IMR-90 (cell line): ENCODE data around the gene CD151. TPM values are rescaled to one million over a fixed set of nuclear protein-coding genes. Genes with fewer than 3 reads are reported as not detected.
A peak's percentile ranks its signal among the peaks of the same experiment; 100 is the strongest.

Experiments used
- ATAC-seq: fragments of 200-7000 bp; cut with Tn5 transposase; 2 replicates; pipeline ENCODE4 v1.9.1; 2020; ENCODE audit warnings: low read depth, mild to moderate bottlenecking, moderate library complexity
- BruUV-seq: library from RNA; stranded (reverse); fragments of 400-500 nt; replicated peaks from 2 replicates; lab custom pipeline; 2021; lab: Mats Ljungman, UMichigan
- CTCF ChIA-PET: fragments of 300-600 bp; formaldehyde crosslinking; extraction: SDS; loops from one replicate; lab custom pipeline; 2021; ENCODE audit warnings: antibody characterized with exemption; lab: Yijun Ruan, JAX
- POLR2A ChIA-PET: fragments of 300-600 bp; sonication (Branson Sonifier 250); formaldehyde crosslinking; loops from one replicate; lab custom pipeline; 2022; ENCODE audit warnings: antibody characterized with exemption; ENCODE audit not compliant: unreplicated experiment; lab: Charles Lee
- DNase-seq: peaks from one replicate; pipeline ENCODE4 v3.0.0; 2013
- H2AFZ ChIP-seq: replicated peaks from 2 replicates; pipeline ENCODE3; 2013; ENCODE audit warnings: low read length, mild to moderate bottlenecking; ENCODE audit not compliant: poor library complexity
- H2AK5ac ChIP-seq: 2 replicates; pipeline ENCODE4 v1.6.1; 2013; ENCODE audit warnings: low read depth, low read length, inconsistent platforms
- H2AK9ac ChIP-seq: replicated peaks from 2 replicates; pipeline ENCODE3; 2013; ENCODE audit warnings: mild to moderate bottlenecking, low read depth, low read length, moderate library complexity; ENCODE audit not compliant: poor library complexity
- H2BK120ac ChIP-seq: 2 replicates; pipeline ENCODE4 v1.6.1; 2013; ENCODE audit warnings: low read depth, low read length, inconsistent platforms
- H2BK15ac ChIP-seq: 3 replicates; pipeline ENCODE4 v1.6.1; 2013; ENCODE audit warnings: low read depth, low read length, inconsistent platforms
- H2BK20ac ChIP-seq: 2 replicates; pipeline ENCODE4 v1.6.1; 2013; ENCODE audit warnings: low read depth, mild to moderate bottlenecking, inconsistent platforms, low read length, moderate library complexity
- H2BK5ac ChIP-seq: 2 replicates; pipeline ENCODE4 v1.6.1; 2013; ENCODE audit warnings: mild to moderate bottlenecking, low read depth, low read length, inconsistent platforms; ENCODE audit not compliant: poor library complexity, severe bottlenecking
- H3K14ac ChIP-seq: replicated peaks from 2 replicates; pipeline ENCODE4 v1.6.1; 2013; ENCODE audit warnings: low read depth, low read length, inconsistent platforms
- H3K18ac ChIP-seq: 2 replicates; pipeline ENCODE4 v1.6.1; 2013; ENCODE audit warnings: low read depth, low read length, control low read depth
- H3K23ac ChIP-seq: 2 replicates; pipeline ENCODE4 v1.6.1; 2013; ENCODE audit warnings: low read depth, low read length, inconsistent platforms
- H3K27ac ChIP-seq: 2 replicates; pipeline ENCODE4 v1.5.1; 2013; ENCODE audit warnings: mild to moderate bottlenecking, control low read depth, low read length; ENCODE audit not compliant: insufficient read depth
- H3K27me3 ChIP-seq: 2 replicates; pipeline ENCODE4 v1.6.1; 2013; ENCODE audit warnings: low read length; ENCODE audit not compliant: control insufficient read depth, insufficient read depth
- H3K36me3 ChIP-seq: 2 replicates; pipeline ENCODE4 v1.6.1; 2013; ENCODE audit warnings: low read length, mixed read lengths; ENCODE audit not compliant: control insufficient read depth, insufficient read depth
- H3K4ac ChIP-seq: 2 replicates; pipeline ENCODE4 v1.6.1; 2013; ENCODE audit warnings: low read depth, low read length, inconsistent platforms
- H3K4me1 ChIP-seq: 2 replicates; pipeline ENCODE4 v1.6.1; 2013; ENCODE audit warnings: low read length, mixed read lengths; ENCODE audit not compliant: control insufficient read depth, insufficient read depth
- H3K4me2 ChIP-seq: 2 replicates; pipeline ENCODE4 v1.6.1; 2013; ENCODE audit warnings: low read depth, mild to moderate bottlenecking, control low read depth, low read length, moderate library complexity
- H3K4me3 ChIP-seq: 2 replicates; pipeline ENCODE4 v1.5.1; 2013; ENCODE audit warnings: low read depth, mild to moderate bottlenecking, control low read depth, low read length, moderate library complexity; ENCODE audit not compliant: insufficient read depth
- H3K56ac ChIP-seq: 2 replicates; pipeline ENCODE4 v1.6.1; 2013; ENCODE audit warnings: low read length, inconsistent platforms; ENCODE audit not compliant: insufficient read depth; ENCODE audit errors: extremely low read depth
- H3K79me1 ChIP-seq, 2 experiments: 2 replicates each; pipeline ENCODE4 v1.6.1; 2013; ENCODE audit warnings: low read length in 2 of 2, inconsistent platforms in 1 of 2, low read depth in 1 of 2
- H3K9ac ChIP-seq: 2 replicates; pipeline ENCODE4 v1.6.1; 2013; ENCODE audit warnings: low read depth, low read length, control low read depth
- H3K9me1 ChIP-seq: 2 replicates; pipeline ENCODE4 v1.6.1; 2013; ENCODE audit warnings: low read length, inconsistent platforms; ENCODE audit not compliant: insufficient read depth
- H3K9me3 ChIP-seq: 2 replicates; pipeline ENCODE4 v1.6.1; 2013; ENCODE audit warnings: low read length; ENCODE audit not compliant: control insufficient read depth, insufficient read depth
- H4K20me1 ChIP-seq: 2 replicates; pipeline ENCODE4 v1.6.1; 2013; ENCODE audit warnings: low read length, inconsistent platforms; ENCODE audit not compliant: insufficient read depth
- H4K5ac ChIP-seq: 2 replicates; pipeline ENCODE4 v1.6.1; 2013; ENCODE audit warnings: mild to moderate bottlenecking, low read depth, low read length, control low read depth
- H4K8ac ChIP-seq, 2 experiments: 2 replicates each; pipeline ENCODE4 v1.6.1; 2013; ENCODE audit warnings: low read depth in 2 of 2, low read length in 2 of 2, control low read depth in 1 of 2, inconsistent platforms in 1 of 2
- H4K91ac ChIP-seq: 2 replicates; pipeline ENCODE4 v1.6.1; 2013; ENCODE audit warnings: low read depth, low read length, inconsistent platforms; ENCODE audit not compliant: insufficient read depth
- CEBPB ChIP-seq: IDR thresholded peaks from 2 replicates; pipeline ENCODE4 v1.6.1; 2012; ENCODE audit warnings: low read depth, low read length, improper control_type of control experiment
- ELK1 ChIP-seq: fragments of 150-350 bp; IDR thresholded peaks from 2 replicates; pipeline ENCODE4 v1.6.1; 2016; ENCODE audit warnings: low read depth, mild to moderate bottlenecking, low read length, moderate library complexity, borderline replicate concordance
- FOS ChIP-seq: fragments of 150-350 bp; IDR thresholded peaks from 2 replicates; pipeline ENCODE4 v1.6.1; 2016; ENCODE audit warnings: low read depth, low read length
- MAFK ChIP-seq: IDR thresholded peaks from 2 replicates; pipeline ENCODE4 v1.6.1; 2012; ENCODE audit warnings: low read depth, low read length, improper control_type of control experiment
- MXI1 ChIP-seq: IDR thresholded peaks from 2 replicates; pipeline ENCODE4 v1.6.1; 2012; ENCODE audit warnings: low read depth, mild to moderate bottlenecking, low read length, moderate library complexity, borderline replicate concordance
- RAD21 ChIP-seq: IDR thresholded peaks from 2 replicates; pipeline ENCODE4 v1.6.1; 2012; ENCODE audit warnings: low read length, improper control_type of control experiment
- SMC3 ChIP-seq: fragments of 150-350 bp; IDR thresholded peaks from 2 replicates; pipeline ENCODE4 v1.6.1; 2016; ENCODE audit warnings: low read depth, mild to moderate bottlenecking, antibody characterized with exemption, low read length, moderate library complexity
- WGBS, 2 experiments: methylation state at CpG; one replicate each; pipeline versions ENCODE4 v1.1.5 to v1.1.7; 2013; ENCODE audit warnings: missing lambda C conversion rate in 2 of 2; ENCODE audit not compliant: insufficient read length in 1 of 2; ENCODE audit errors: extremely low coverage in 2 of 2; 5-methylcytosine and 5-hydroxymethylcytosine counted together
- dilution Hi-C: fragments of 300-500 bp; cut with HindIII; formaldehyde crosslinking; loops from one replicate; pipeline ENCODE4 v1.14.3; 2018; ENCODE audit warnings: low sequenced_read_pairs; ENCODE audit not compliant: unreplicated experiment
- in situ Hi-C: fragments of 300-500 bp; cut with MboI; formaldehyde crosslinking; loops from 3 replicates; pipeline ENCODE4 v1.14.3; 2019; ENCODE audit warnings: low sequenced_read_pairs, inconsistent platforms, mixed read lengths
- intact Hi-C: fragments of 100-400 bp; cut with micrococcal nuclease; formaldehyde crosslinking; loops from 2 replicates; pipeline ENCODE4 v1.10.0; 2022
- polyA plus RNA-seq, 3 experiments: library from polyadenylated mRNA; depleted of rRNA; stranded (reverse); fragments of >200 nt; gene quantifications; 2 replicates each; pipeline ENCODE4 v1.2.3, GENCODE V29; 2012; ENCODE audit warnings: low replicate concordance in 1 of 3
- total RNA-seq: library from RNA; depleted of rRNA; stranded (reverse); fragments of >200 nt; gene quantifications from 2 replicates; pipeline ENCODE4 v1.2.3, GENCODE V29; 2012

CD151 gene
- total and polyA plus RNA-seq, 2 of the 4 experiments (the other 2 are of a cell fraction), result 1,150 to 1,267 TPM

- Histone ChIP-seq H3K56ac (no peak overlapping the region), H3K18ac (no peak overlapping the region), H2BK120ac (no peak overlapping the region), H3K79me1 (no peaks in the 10 kb centered on the region), H2BK15ac (no peak overlapping the region), H4K8ac (no peak overlapping the region), H3K14ac (no peak overlapping the region), H3K27ac (no peak overlapping the region), H3K23ac (no peak overlapping the region), H2AK5ac (no peak overlapping the region), H4K5ac (no peak overlapping the region), H3K4me1 (no peaks in the 10 kb centered on the region; the same call in 1 of the 2 replicates), H3K9me1 (no peaks in the 10 kb centered on the region; the same call in 1 of the 2 replicates), H2AK9ac (no peak overlapping the region), H4K91ac (no peak overlapping the region), H3K4me2 (no peak overlapping the region), H2BK5ac (no peak overlapping the region), H3K9me3 (no peaks in the 10 kb centered on the region), H3K4ac (no peak overlapping the region), H3K4me3 (no peak overlapping the region), H3K27me3 (no peaks in the 10 kb centered on the region), H3K9ac (no peak overlapping the region), H4K20me1 (no peaks in the 10 kb centered on the region; the same call in 1 of the 2 replicates), H2BK20ac (no peak overlapping the region), H3K36me3 (peaks cover 10% of the 10 kb centered on the region), H2AFZ (no peak overlapping the region)
- intact Hi-C loops, result no loop called here
- ChIA-PET POLR2A (no interaction called here), CTCF (no interaction called here)
- ATAC-seq (peak; percentile 44), DNase-seq (peak; percentile 6)
- no TSS peak for BruUV-seq
- WGBS, 2 experiments, result 36% methylated on average over 10 of the region's 12 CpGs; no CpG with 5 or more reads in 1 of the 2 experiments
- dilution Hi-C loops, result no loop called here
- in situ Hi-C loops, result no loop called here
- TF ChIP-seq CEBPB (no peak), MAFK (peak; percentile 5; the same call in 1 of the 2 replicates), FOS (no peak), RAD21 (no peak), SMC3 (no peak), MXI1 (no peak), ELK1 (no peak)
Observed at GRCh38 chr11:876545-876944, 43.8 kb downstream of the CD151 start.
